22Rv1 (cell line): ENCODE results near the gene EYS.

Source experiments
- CTCF ChIP-seq: fragments of 450-650 bp; IDR thresholded peaks from 2 replicates; pipeline ENCODE4 v1.5.1; 2017; ENCODE audit warnings: mild to moderate bottlenecking
- ZFX ChIP-seq: fragments of 450-650 bp; IDR thresholded peaks from 2 replicates; pipeline ENCODE4 v1.6.1; 2017; ENCODE audit warnings: antibody characterized with exemption, borderline replicate concordance

DNA sequence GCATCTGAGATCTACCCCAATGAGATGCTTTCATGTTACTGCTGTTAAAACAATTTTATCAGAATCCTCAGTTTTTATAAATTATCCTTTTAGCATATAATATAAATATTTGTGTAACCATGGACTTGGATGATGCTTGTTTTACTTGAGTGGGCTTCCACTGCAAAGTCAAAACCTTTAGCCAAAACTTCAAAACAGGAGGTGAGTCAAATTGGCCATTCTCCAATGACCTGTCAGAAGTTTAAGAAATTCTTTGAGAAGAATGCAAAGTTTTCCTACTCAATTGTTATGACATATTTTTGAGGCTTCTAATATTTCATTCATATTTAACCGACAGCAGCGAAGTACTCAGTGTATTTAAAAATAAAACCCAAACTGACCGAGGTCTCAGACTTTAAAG is 507.9 kb downstream of the EYS start:
- no peak for TF ChIP-seq CTCF
- no peak for TF ChIP-seq ZFX
